GM13976 (cell line): ENCODE results near the gene SFRP5.

ENCODE experiments used
- DNase-seq: peaks from one replicate; pipeline ENCODE4 v3.0.0; 2012; ENCODE audit warnings: low spot score
- in situ Hi-C: fragments of 300-500 bp; cut with MboI; formaldehyde crosslinking; loops from one replicate; pipeline ENCODE4 v1.12.0; 2022; ENCODE audit warnings: low sequenced_read_pairs, mixed read lengths, inconsistent platforms; ENCODE audit not compliant: unreplicated experiment
- TF ChIP-seq, protein P1 (sequence below): IDR thresholded peaks from 2 replicates; pipeline ENCODE4 v1.5.1; 2012; ENCODE audit warnings: borderline replicate concordance, mild to moderate bottlenecking; ENCODE audit not compliant: insufficient read depth; ENCODE audit errors: extremely low read depth, missing control alignments, control extremely low read depth

SFRP5 gene

DNA sequence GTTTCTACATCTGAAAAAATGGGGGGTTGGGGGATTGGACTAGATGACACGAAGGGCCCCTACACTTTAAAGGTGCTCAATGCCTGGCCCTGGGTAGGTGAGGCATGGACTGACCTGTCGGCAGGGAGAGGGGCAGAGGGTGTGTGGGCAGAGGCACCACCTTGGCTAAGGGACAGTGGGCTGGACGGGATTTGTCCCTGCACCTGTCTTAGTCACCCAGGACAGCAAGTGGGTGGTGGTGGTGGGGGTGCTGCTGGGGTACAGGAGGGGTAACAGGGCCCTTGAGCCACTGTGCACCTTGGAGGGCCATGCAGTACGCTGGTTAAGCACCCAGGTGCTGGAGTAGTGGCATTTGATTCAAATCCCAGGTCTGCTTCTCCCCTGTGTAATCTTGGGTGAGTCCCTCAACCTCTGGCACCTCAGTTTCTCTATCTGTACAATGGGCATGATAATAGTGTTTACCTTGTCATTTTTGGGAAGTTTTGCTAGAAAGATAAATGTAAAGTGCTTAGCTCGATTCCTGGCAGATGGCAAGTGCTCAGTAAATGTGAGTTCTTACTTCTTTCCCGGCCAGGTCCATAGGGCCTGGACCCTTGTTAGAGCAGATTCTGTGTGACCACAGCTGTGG, 18.1 kb upstream of the SFRP5 start:
- DNase-seq, result no peak
- TF ChIP-seq, protein P1, sequence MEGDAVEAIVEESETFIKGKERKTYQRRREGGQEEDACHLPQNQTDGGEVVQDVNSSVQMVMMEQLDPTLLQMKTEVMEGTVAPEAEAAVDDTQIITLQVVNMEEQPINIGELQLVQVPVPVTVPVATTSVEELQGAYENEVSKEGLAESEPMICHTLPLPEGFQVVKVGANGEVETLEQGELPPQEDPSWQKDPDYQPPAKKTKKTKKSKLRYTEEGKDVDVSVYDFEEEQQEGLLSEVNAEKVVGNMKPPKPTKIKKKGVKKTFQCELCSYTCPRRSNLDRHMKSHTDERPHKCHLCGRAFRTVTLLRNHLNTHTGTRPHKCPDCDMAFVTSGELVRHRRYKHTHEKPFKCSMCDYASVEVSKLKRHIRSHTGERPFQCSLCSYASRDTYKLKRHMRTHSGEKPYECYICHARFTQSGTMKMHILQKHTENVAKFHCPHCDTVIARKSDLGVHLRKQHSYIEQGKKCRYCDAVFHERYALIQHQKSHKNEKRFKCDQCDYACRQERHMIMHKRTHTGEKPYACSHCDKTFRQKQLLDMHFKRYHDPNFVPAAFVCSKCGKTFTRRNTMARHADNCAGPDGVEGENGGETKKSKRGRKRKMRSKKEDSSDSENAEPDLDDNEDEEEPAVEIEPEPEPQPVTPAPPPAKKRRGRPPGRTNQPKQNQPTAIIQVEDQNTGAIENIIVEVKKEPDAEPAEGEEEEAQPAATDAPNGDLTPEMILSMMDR, result no peak
- in situ Hi-C loops, result no loop called here

DNA sequence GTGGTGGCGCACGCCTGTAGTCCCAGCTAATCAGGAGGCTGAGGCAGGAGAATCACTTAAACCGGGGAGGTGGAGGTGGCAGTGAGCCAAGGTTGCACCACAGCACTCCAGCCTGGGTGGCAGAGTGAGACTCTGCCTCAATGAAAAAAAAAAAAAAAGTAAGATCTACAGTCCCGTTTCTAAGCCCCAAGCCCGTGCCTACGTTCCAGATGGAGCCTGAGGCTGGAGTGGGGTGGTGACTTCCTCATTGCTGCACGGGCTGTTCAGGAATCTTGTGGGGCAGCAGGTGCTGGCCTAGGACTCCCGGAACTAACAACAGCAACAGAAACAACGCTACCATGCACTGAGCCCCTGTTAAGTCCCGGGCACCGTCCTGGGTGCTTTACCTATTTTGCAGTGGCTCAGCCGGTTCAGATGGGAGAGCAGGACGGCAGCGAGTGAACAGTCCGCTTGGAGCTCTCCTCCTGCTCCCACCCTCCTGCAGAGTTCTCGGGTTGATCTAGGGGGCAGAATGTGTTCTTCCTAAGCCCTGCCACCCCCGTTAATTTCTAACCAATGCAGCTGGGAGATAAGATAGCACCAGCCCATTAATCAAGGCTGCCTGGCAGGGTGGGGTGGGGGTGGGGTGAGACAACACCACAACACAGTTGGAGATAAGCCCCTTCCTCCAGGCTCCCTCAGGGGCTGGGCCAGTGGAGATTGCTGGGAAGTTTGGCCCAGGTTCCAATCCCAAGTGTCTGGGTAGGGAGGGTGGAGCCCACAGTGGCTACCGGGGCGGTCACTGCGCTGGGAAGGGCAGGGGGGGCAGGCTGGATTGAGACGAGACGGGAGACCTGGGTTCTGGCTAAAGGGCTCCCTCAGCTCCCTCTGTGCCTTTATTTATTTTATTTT, 17.0 kb upstream of the SFRP5 start:
- in situ Hi-C loops, result no loop called here
- no peak for DNase-seq
- TF ChIP-seq, protein P1, result no peak

DNA sequence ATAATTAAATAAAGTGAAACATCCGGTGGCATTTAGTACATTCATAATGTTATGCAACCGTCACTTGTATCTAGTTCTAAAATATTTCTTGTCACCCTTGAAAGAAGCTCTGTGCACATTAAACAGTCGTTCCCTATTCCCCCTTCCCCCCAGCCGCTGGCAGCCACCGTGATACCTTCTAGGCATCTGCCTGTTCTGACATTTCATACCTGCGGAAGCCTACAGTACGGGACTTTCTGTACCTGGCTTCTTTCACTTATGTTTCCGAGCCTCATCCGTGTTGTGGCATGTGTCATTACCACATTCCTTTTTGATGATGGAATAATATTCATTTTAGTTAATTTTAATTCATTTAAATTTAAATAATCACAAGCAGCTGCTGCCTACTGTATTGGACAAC, 13.9 kb upstream of the SFRP5 start:
- in situ Hi-C loops, result no loop called here
- no peak for DNase-seq
- TF ChIP-seq, protein P1, result no peak

- in situ Hi-C loops, result no loop called here
- no peak for DNase-seq
- TF ChIP-seq, protein P1, result no peak
Measured at GRCh38 chr10:97785231-97785630, 13.4 kb upstream of the SFRP5 start.

DNA sequence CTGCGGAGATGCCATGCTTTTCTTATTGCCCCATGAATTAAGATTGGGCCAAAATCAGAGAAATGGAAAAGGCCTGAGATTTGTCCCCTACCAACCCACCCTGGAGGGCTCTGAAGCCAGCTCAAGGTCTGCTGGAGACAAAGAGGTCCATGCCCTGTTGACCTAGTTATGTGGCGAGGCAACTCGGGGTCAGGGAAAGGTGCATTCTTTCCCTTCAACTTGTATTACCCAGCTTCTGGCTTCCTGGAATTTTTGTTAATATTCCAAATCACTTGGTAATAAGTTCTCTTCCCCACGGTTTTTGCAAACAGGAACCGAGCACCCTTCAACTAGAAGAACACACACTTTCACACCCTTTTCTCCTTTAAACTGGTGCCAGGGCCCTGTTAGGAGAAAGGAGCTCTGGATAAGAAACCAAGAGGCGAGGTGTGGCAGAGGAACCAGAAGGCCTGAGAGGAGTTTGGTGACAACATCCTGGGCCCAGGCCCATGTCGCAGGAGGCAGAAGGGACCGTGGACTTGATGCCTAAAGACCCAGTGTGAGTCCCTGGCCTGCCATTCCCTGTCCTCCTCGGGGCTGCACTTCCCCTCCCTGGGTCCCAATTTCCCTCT, 12.5 kb upstream of the SFRP5 start:
- TF ChIP-seq, protein P1, result no peak
- in situ Hi-C loops, result no loop called here
- DNase-seq, result no peak

DNA sequence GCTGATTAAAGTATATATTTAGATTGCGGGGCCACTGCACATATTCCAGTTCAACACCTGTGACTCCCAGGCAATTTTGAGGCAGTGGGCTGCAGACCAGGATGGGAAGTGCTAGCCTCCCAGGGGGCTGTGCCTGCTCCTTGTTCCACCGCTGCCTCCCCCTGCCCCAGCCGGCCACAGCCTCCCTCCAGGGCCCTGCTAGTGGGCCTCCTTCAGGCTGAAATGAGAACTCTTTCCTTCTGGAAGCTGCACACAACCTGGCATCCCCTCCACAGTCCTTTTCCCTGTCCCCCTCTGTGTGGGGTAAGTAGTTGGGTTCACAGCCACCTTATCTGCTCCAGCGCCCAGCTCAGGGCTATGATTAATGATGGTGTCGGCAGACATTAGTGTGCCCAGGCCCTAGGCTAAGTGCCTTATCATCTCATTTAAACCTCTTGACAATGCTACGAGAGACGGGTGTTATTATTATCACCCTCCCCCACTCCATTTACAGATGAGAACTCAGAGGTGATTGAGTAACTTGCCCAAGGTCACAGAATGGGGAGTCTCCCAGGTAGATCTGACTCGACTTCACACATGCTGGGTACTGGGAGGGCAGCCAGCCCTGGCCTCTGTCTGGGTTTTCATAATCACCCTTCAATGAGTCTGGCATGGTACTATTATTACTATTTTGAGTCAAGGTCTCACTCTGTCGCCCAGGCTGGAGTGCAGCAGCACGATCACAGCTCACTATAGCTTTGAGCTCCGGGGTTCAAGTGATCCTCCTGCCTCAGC, 10.8 kb upstream of the SFRP5 start:
- in situ Hi-C loops, result no loop called here
- no peak for DNase-seq
- TF ChIP-seq, protein P1, result no peak
